Gastrocnemius medialis (tissue), 4 donors: Measurements from ENCODE around the gene NYAP2. TPM values are rescaled to one million over a fixed set of nuclear protein-coding genes. Genes with fewer than 3 reads are reported as not detected.

Source experiments
- ATAC-seq, 2 donors: fragments of 150-250 bp; one replicate each; pipeline ENCODE4 v1.9.1; 2016
- DNase-seq, 2 donors: peaks; one replicate each; pipeline ENCODE4 v3.0.0-alpha.2; 2019
- H3K27ac ChIP-seq, 4 donors: fragments of 200-600 bp; sonication (generic); 1 replicate in 1 of 4; 2 replicates in 3 of 4; pipeline ENCODE4 v1.5.1; 2016 to 2018; ENCODE audit warnings: mild to moderate bottlenecking in 2 of 4, moderate library complexity in 1 of 4
- H3K27me3 ChIP-seq, 3 donors: fragments of 200-600 bp; sonication (generic) in 2 of 3; 1 replicate in 1 of 3; 2 replicates in 2 of 3; pipeline versions ENCODE4 v1.5.1 to v1.6.0; 2016 to 2019; ENCODE audit warnings: mild to moderate bottlenecking in 1 of 3, moderate library complexity in 1 of 3
- H3K36me3 ChIP-seq, 2 donors: fragments of 200-600 bp; sonication (generic) in 1 of 2; one replicate each; pipeline ENCODE4 v1.5.1; 2017 to 2018
- H3K4me1 ChIP-seq, 2 donors: fragments of 200-600 bp; sonication (generic) in 1 of 2; one replicate each; pipeline ENCODE4 v1.5.1; 2016 to 2017; ENCODE audit warnings: mild to moderate bottlenecking in 2 of 2
- H3K4me3 ChIP-seq, 4 donors: fragments of 200-600 bp; sonication (generic) in 3 of 4; 1 replicate in 1 of 4; 2 replicates in 3 of 4; pipeline ENCODE4 v1.5.1; 2016 to 2019; ENCODE audit warnings: mild to moderate bottlenecking in 2 of 4
- H3K9me3 ChIP-seq, 3 donors: fragments of 200-600 bp; sonication (generic) in 2 of 3; 1 replicate in 1 of 3; 2 replicates in 2 of 3; pipeline ENCODE4 v1.5.1; 2016 to 2019
- CTCF ChIP-seq, 5 experiments: fragments of 450-650 bp in 3 of 5; fragments of 200-600 bp in 2 of 5; sonication (generic) in 2 of 5; IDR thresholded peaks in 4 of 5; conservative IDR thresholded peaks in 1 of 5; 1 replicate in 4 of 5; 2 replicates in 1 of 5; pipeline ENCODE4 v1.5.1; 2016 to 2019; ENCODE audit warnings: antibody characterized with exemption in 5 of 5, mild to moderate bottlenecking in 3 of 5, moderate library complexity in 3 of 5
- POLR2A ChIP-seq, 2 donors: fragments of 450-650 bp; IDR thresholded peaks; one replicate each; pipeline ENCODE4 v1.6.1; 2017; ENCODE audit warnings: antibody characterized with exemption in 2 of 2, mild to moderate bottlenecking in 2 of 2, moderate library complexity in 2 of 2
- in situ Hi-C, 4 donors: fragments of 200-750 bp; cut with MboI; loops; one replicate each; pipeline versions ENCODE4 v1.15.0 to v1.8.0; 2017; ENCODE audit warnings: low sequenced_read_pairs in 4 of 4
- intact Hi-C: fragments of 100-400 bp; cut with DNase I; formaldehyde crosslinking; loops from one replicate; pipeline ENCODE4 v1.15.1; 2023; ENCODE audit warnings: low total_unique reads
- total RNA-seq, 4 donors: library from RNA; depleted of rRNA; stranded (reverse); fragments of >200 nt; gene quantifications; one replicate each; pipeline versions ENCODE4 v1.1.0 to v1.2.3, GENCODE V29; 2016

The NYAP2 gene
- total RNA-seq, 4 donors from 2014 or later: 0.36 to 1.7 (median 1.5) TPM

- no peak overlapping the region for H3K27ac ChIP-seq
- in situ Hi-C loops (no loop called here), intact Hi-C loops (no loop called here)
- H3K9me3 ChIP-seq: no peaks in the 10 kb centered on the region
- ATAC-seq (no peak), DNase-seq (no peak)
- no peaks in the 10 kb centered on the region for H3K4me1 ChIP-seq
- H3K4me3 ChIP-seq: no peak overlapping the region
- no peaks in the 10 kb centered on the region for H3K36me3 ChIP-seq
- no peaks in the 10 kb centered on the region for H3K27me3 ChIP-seq
- TF ChIP-seq CTCF (IDR thresholded peaks at IDR 0.05 in 4 of 5, conservative IDR thresholded peaks at IDR 0.05 in 1 of 5) (no peak), POLR2A (IDR thresholded peaks at IDR 0.05) (no peak)
These were observed 127.4 kb downstream of the NYAP2 start for GRCh38 chr2:225526760-225527390.

GRCh38 chr2:225531559-225531958, 132.0 kb downstream of the NYAP2 start:
- H3K36me3 ChIP-seq: no peaks in the 10 kb centered on the region
- TF ChIP-seq POLR2A (IDR thresholded peaks at IDR 0.05) (no peak), CTCF (IDR thresholded peaks at IDR 0.05 in 4 of 5, conservative IDR thresholded peaks at IDR 0.05 in 1 of 5) (no peak)
- H3K27ac ChIP-seq: no peak overlapping the region
- no peak for ATAC-seq
- intact Hi-C loops: no loop called here
- H3K4me3 ChIP-seq: no peak overlapping the region
- in situ Hi-C loops: no loop called here
- DNase-seq: no peak
- H3K9me3 ChIP-seq: no peaks in the 10 kb centered on the region
- H3K4me1 ChIP-seq: no peaks in the 10 kb centered on the region
- no peaks in the 10 kb centered on the region for H3K27me3 ChIP-seq

GRCh38 chr2:225532096-225532495, 132.6 kb downstream of the NYAP2 start:
- no peaks in the 10 kb centered on the region for H3K4me1 ChIP-seq
- H3K9me3 ChIP-seq: no peaks in the 10 kb centered on the region
- no peak for DNase-seq
- H3K36me3 ChIP-seq: no peaks in the 10 kb centered on the region
- H3K27me3 ChIP-seq: no peaks in the 10 kb centered on the region
- ATAC-seq: no peak
- in situ Hi-C loops (no loop called here), intact Hi-C loops (no loop called here)
- no peak for TF ChIP-seq POLR2A (IDR thresholded peaks at IDR 0.05)
- no peak for TF ChIP-seq CTCF (IDR thresholded peaks at IDR 0.05 in 4 of 5, conservative IDR thresholded peaks at IDR 0.05 in 1 of 5)
- H3K4me3 ChIP-seq: no peak overlapping the region
- H3K27ac ChIP-seq: no peak overlapping the region

- Histone ChIP-seq H3K27me3 (no peaks in the 10 kb centered on the region), H3K27ac (no peak overlapping the region), H3K4me1 (no peaks in the 10 kb centered on the region), H3K9me3 (no peaks in the 10 kb centered on the region), H3K36me3 (no peaks in the 10 kb centered on the region), H3K4me3 (no peak overlapping the region)
- intact Hi-C loops: no loop called here
- TF ChIP-seq CTCF (IDR thresholded peaks at IDR 0.05 in 4 of 5, conservative IDR thresholded peaks at IDR 0.05 in 1 of 5) (no peak), POLR2A (IDR thresholded peaks at IDR 0.05) (no peak)
- in situ Hi-C loops: no loop called here
- no peak for DNase-seq
- no peak for ATAC-seq
These were observed 134.5 kb downstream of the NYAP2 start for GRCh38 chr2:225534037-225534436.

GRCh38 chr2:225534697-225535096, 135.2 kb downstream of the NYAP2 start:
- H3K4me1 ChIP-seq: no peaks in the 10 kb centered on the region
- no peaks in the 10 kb centered on the region for H3K36me3 ChIP-seq
- no peak for TF ChIP-seq CTCF (IDR thresholded peaks at IDR 0.05 in 4 of 5, conservative IDR thresholded peaks at IDR 0.05 in 1 of 5)
- no peak for TF ChIP-seq POLR2A (IDR thresholded peaks at IDR 0.05)
- intact Hi-C loops: no loop called here
- DNase-seq (no peak), ATAC-seq (no peak)
- in situ Hi-C loops: no loop called here
- no peak overlapping the region for H3K4me3 ChIP-seq
- H3K9me3 ChIP-seq: no peaks in the 10 kb centered on the region
- no peaks in the 10 kb centered on the region for H3K27me3 ChIP-seq
- H3K27ac ChIP-seq: no peak overlapping the region
